NCI-H2196 (cell line): ENCODE results near the gene CDKAL1.
A peak's percentile ranks its signal among the peaks of the same experiment; 100 is the strongest.

ENCODE experiments used
- DNase-seq: peaks from one replicate; lab custom pipeline; 2025; ENCODE audit not compliant: unreplicated experiment; lab: John Stamatoyannopoulos, UW

CDKAL1 gene

GRCh38 chr6:20870021-20870420 is 335.8 kb downstream of the CDKAL1 start:
- DNase-seq, result no peak

- no peak for DNase-seq
Measured at GRCh38 chr6:20870493-20870892, 336.2 kb downstream of the CDKAL1 start.

GRCh38 chr6:20873425-20874190 is 339.4 kb downstream of the CDKAL1 start:
- no peak for DNase-seq

GRCh38 chr6:20875369-20875963 is 341.2 kb downstream of the CDKAL1 start:
- peak; percentile 33 for DNase-seq

GRCh38 chr6:20876036-20876435 is 341.8 kb downstream of the CDKAL1 start:
- DNase-seq, result no peak

GRCh38 chr6:20876561-20876960 is 342.3 kb downstream of the CDKAL1 start:
- no peak for DNase-seq

- DNase-seq, result no peak
Measured at GRCh38 chr6:20877008-20877937, 343.0 kb downstream of the CDKAL1 start.

GRCh38 chr6:20879121-20879520 is 344.9 kb downstream of the CDKAL1 start:
- DNase-seq, result no peak

GRCh38 chr6:20879526-20879925 is 345.3 kb downstream of the CDKAL1 start:
- no peak for DNase-seq

- no peak for DNase-seq
Measured at GRCh38 chr6:20881365-20881764, 347.1 kb downstream of the CDKAL1 start.

GRCh38 chr6:20882014-20882413 is 347.8 kb downstream of the CDKAL1 start:
- no peak for DNase-seq

GRCh38 chr6:20885076-20885475 is 350.8 kb downstream of the CDKAL1 start:
- DNase-seq, result no peak

GRCh38 chr6:20891161-20891560 is 356.9 kb downstream of the CDKAL1 start:
- DNase-seq, result no peak

GRCh38 chr6:20892365-20892764 is 358.1 kb downstream of the CDKAL1 start:
- no peak for DNase-seq

- no peak for DNase-seq
Measured at GRCh38 chr6:20893412-20893811, 359.2 kb downstream of the CDKAL1 start.

- DNase-seq, result no peak
Measured at GRCh38 chr6:20900389-20901160, 366.3 kb downstream of the CDKAL1 start.

- no peak for DNase-seq
Measured at GRCh38 chr6:20905377-20905776, 371.1 kb downstream of the CDKAL1 start.

- no peak for DNase-seq
Measured at GRCh38 chr6:20906945-20907344, 372.7 kb downstream of the CDKAL1 start.

GRCh38 chr6:20907486-20908071 is 373.3 kb downstream of the CDKAL1 start:
- no peak for DNase-seq

GRCh38 chr6:20909621-20910020 is 375.4 kb downstream of the CDKAL1 start:
- no peak for DNase-seq

GRCh38 chr6:20911712-20912111 is 377.5 kb downstream of the CDKAL1 start:
- no peak for DNase-seq
